GM18870 (cell line): ENCODE results near the gene PXYLP1.

Experiments
- ATAC-seq: cut with Tn5 transposase; IDR thresholded peaks from one replicate; pipeline ENCODE4 v1.9.1; 2021; ENCODE audit warnings: moderate library complexity; ENCODE audit not compliant: unreplicated experiment

The PXYLP1 gene

GRCh38 chr3:141271279-141272030, 39.8 kb downstream of the PXYLP1 start:
- ATAC-seq: no peak

GRCh38 chr3:141272906-141273662, 41.5 kb downstream of the PXYLP1 start:
- ATAC-seq: no peak

GRCh38 chr3:141273700-141274410, 42.2 kb downstream of the PXYLP1 start:
- ATAC-seq: no peak

- ATAC-seq: no peak
These were observed 42.9 kb downstream of the PXYLP1 start for GRCh38 chr3:141274411-141275031.

- no peak for ATAC-seq
These were observed 43.4 kb downstream of the PXYLP1 start for GRCh38 chr3:141275032-141275422.

- ATAC-seq: no peak
These were observed 43.9 kb downstream of the PXYLP1 start for GRCh38 chr3:141275511-141275910.

- no peak for ATAC-seq
These were observed 44.3 kb downstream of the PXYLP1 start for GRCh38 chr3:141275973-141276372.

GRCh38 chr3:141276398-141276797, 44.8 kb downstream of the PXYLP1 start:
- no peak for ATAC-seq

- no peak for ATAC-seq
These were observed 45.8 kb downstream of the PXYLP1 start for GRCh38 chr3:141277451-141277850.

- ATAC-seq: no peak
These were observed 46.8 kb downstream of the PXYLP1 start for GRCh38 chr3:141278196-141279076.

GRCh38 chr3:141279077-141279967, 47.7 kb downstream of the PXYLP1 start:
- ATAC-seq: peak; percentile 60

- ATAC-seq: no peak
These were observed 48.5 kb downstream of the PXYLP1 start for GRCh38 chr3:141280086-141280485.

- no peak for ATAC-seq
These were observed 49.1 kb downstream of the PXYLP1 start for GRCh38 chr3:141280690-141281089.

- ATAC-seq: no peak
These were observed 53.9 kb downstream of the PXYLP1 start for GRCh38 chr3:141285570-141285969.

- no peak for ATAC-seq
These were observed 55.2 kb downstream of the PXYLP1 start for GRCh38 chr3:141286856-141287255.

GRCh38 chr3:141287326-141287725, 55.7 kb downstream of the PXYLP1 start:
- no peak for ATAC-seq

- ATAC-seq: no peak
These were observed 56.8 kb downstream of the PXYLP1 start for GRCh38 chr3:141288336-141288990.

GRCh38 chr3:141289228-141289772, 57.7 kb downstream of the PXYLP1 start:
- ATAC-seq: no peak
